NB4 (cell line): ENCODE data around the gene PROK2.

ENCODE experiments used
- CTCF ChIP-seq: IDR thresholded peaks from one replicate; pipeline ENCODE4 v1.5.1; 2012; ENCODE audit warnings: low read depth, low read length
- MYC ChIP-seq: IDR thresholded peaks from 2 replicates; pipeline ENCODE4 v1.6.1; 2011; ENCODE audit warnings: low read depth, low read length
- POLR2A ChIP-seq: IDR thresholded peaks from 2 replicates; pipeline ENCODE4 v1.6.1; 2011; ENCODE audit warnings: mild to moderate bottlenecking; ENCODE audit not compliant: insufficient read length; ENCODE audit errors: extremely low read depth

- TF ChIP-seq CTCF: no peak
- no peak for TF ChIP-seq POLR2A
- no peak for TF ChIP-seq MYC
These were observed 18.3 kb upstream of the PROK2 start for GRCh38 chr3:71803248-71803647.
